Left renal cortex interstitium (tissue), 4 donors: Measurements from ENCODE around the gene ASGR2. TPM values are rescaled to one million over a fixed set of nuclear protein-coding genes. Genes with fewer than 3 reads are reported as not detected.
"Not testable (repeated sequence)": the region's sequence is repeated elsewhere in the genome, so short reads cannot be mapped to it uniquely, and the experiment has no call there.

Experiments
- DNase-seq, 4 donors: peaks; one replicate each; pipeline ENCODE4 v3.0.0-alpha.2; 2013; ENCODE audit warnings: low read depth in 4 of 4, low spot score in 2 of 4, missing footprints in 1 of 4
- polyA plus RNA-seq, 4 donors: library from polyadenylated mRNA; unstranded; fragments of 120-200 nt; gene quantifications; one replicate each; pipeline ENCODE4 v1.2.1, GENCODE V29; 2013; ENCODE audit not compliant: insufficient read length in 4 of 4

The ASGR2 gene
- polyA plus RNA-seq, 4 donors, result 1.1 to 3.2 (median 1.7) TPM

- DNase-seq, result no peak
Measured at GRCh38 chr17:7102421-7102820, 12.2 kb downstream of the ASGR2 start.

DNA sequence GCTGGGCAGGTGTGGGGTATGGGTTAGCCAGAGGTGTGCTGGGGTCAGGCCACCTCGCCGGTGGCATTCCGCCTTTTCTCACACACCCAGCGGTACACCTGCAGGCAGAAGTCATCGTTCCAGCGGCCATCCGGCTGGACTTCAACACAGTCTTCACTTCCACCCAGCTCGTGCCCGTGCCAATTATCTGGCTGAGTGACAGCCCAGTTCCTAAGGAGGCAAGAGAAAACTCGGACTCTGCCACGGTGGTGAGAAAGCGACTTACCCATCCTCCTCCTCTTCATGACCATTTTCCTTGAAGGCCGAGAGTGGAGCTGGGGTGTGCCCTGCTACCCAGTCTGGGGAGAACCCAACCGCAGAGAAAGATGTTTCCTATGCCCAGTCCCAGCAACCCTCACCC, 13.1 kb downstream of the ASGR2 start:
- DNase-seq, result no peak

DNA sequence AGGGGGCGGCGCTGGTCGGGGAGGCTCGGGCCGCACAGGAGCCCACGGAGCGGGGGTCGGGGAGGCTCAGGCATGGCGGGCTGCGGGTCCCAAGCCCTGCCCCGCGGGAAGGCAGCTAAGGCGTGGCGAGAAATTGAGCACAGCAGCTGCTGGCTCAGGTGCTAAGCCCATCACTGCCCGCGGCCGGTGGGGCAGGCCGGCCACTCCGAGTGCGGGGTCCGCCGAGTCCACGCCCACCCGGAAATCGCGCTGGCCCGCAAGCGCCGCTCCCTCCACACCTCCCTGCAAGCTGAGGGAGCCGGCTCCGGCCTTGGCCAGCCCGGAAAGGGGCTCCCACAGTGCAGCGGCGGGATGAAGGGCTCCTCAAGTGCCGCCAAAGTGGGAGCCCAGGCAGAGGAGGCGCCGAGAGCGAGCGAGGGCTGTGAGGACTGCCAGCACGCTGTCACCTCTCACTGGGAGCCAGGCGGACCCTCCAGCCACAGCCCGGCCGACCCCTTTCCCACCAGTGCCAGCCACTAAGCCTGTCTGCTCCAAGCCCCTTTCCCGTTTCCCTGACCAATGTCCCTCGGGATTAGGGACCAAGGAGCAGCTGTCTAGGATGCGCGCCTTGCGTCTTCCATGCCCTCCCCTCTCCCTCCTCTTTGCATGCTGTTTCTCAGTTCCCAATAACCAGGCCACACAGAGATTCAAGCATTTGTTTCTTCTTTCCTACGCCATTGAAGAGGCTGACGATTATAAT, 13.8 kb downstream of the ASGR2 start:
- DNase-seq, result not testable (repeated sequence)

- DNase-seq, result no peak
Measured at GRCh38 chr17:7098802-7099459, 15.7 kb downstream of the ASGR2 start.

- no peak for DNase-seq
Measured at GRCh38 chr17:7097940-7098339, 16.7 kb downstream of the ASGR2 start.

DNA sequence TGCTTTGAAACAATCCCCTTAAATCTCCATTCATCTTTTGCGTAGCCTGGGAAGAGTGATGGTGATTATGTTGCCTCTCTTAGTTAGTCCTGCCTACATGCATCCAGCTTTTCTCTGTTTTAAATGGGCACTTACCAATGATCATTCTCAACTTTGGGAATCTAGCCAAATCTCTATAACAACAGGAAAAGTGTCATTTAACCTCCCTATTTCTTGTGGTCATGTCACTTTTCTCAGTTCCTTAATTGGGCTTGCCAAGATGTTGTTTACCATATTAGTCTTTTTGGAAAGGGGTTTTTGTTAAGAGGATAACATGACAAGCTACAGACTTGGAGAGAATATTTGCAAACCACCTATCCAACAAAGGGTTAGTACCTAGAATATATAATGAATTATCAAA, 19.0 kb downstream of the ASGR2 start:
- no peak for DNase-seq

DNA sequence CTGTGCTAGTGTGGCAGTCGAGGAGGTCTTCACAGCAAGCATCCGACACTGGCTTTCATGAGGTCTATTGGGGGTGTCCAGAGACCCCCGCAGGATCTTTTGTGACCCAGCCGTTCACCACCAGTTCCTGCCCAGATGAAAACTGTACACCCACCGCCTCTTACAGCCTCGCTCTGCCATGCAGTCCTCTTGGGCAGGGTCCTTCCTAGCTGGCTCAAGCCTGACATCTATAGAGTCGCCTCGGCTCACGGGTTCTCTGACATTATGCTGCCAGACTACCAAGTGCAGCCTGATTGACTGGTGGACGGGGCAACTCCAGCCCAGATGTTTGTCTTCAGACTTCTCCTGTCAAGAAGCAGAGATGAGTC, 20.0 kb downstream of the ASGR2 start:
- DNase-seq, result no peak

GRCh38 chr17:7091311-7092005, 23.2 kb downstream of the ASGR2 start:
- not testable (repeated sequence) for DNase-seq

- not testable (repeated sequence) for DNase-seq
Measured at GRCh38 chr17:7089570-7089969, 25.1 kb downstream of the ASGR2 start.

- DNase-seq, result not testable (repeated sequence)
Measured at GRCh38 chr17:7088442-7088841, 26.2 kb downstream of the ASGR2 start.

GRCh38 chr17:7084088-7084487, 30.5 kb downstream of the ASGR2 start:
- no peak for DNase-seq

DNA sequence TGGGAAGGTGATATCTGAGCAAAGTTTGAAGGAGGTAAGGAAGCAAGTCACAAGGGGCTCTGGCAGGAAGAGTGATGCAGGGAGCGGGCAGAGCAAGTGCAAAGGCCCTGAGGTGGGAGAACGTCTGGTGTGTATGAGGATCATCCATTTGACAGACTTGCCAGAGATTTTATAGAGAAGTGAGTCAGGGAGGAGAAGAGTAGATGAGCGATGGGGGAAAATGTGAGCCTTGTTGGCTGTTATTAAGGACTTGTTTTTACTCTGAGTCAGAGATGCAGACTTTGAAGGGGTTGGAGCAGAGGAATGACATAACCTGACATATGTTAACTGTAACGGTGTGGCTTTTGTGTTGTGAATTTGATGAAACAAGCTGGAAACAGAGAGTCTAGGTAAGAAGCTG, 31.0 kb downstream of the ASGR2 start:
- DNase-seq, result no peak

- DNase-seq, result no peak
Measured at GRCh38 chr17:7081341-7082062, 33.1 kb downstream of the ASGR2 start.

DNA sequence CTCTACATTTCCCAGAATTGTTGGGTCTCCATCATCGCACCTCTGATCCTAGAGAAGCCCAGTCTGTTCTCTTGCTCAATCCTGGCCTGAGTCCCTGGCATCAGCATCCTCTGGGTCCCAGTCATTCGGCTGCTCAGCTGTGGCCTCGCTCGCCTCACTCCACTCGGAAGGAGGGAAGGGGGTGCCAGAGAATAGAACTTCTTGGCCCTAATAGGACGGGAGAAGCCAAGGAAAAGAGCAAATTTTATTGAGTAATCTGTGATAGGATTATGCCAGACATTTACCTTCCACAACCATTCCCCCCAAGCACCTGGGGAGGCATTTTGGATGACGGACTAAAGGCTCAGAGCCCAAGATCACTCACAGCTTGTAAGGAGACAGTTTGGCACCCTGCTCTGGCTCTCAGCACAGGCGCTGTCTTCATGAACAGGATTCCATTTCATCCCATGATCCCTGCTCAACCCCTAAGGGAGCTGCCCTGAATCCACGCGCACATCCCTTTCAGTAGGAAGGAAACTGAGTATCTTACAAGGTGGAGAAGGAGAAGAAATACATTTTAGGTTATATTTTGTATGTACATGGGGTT, 34.1 kb downstream of the ASGR2 start:
- no peak for DNase-seq

DNA sequence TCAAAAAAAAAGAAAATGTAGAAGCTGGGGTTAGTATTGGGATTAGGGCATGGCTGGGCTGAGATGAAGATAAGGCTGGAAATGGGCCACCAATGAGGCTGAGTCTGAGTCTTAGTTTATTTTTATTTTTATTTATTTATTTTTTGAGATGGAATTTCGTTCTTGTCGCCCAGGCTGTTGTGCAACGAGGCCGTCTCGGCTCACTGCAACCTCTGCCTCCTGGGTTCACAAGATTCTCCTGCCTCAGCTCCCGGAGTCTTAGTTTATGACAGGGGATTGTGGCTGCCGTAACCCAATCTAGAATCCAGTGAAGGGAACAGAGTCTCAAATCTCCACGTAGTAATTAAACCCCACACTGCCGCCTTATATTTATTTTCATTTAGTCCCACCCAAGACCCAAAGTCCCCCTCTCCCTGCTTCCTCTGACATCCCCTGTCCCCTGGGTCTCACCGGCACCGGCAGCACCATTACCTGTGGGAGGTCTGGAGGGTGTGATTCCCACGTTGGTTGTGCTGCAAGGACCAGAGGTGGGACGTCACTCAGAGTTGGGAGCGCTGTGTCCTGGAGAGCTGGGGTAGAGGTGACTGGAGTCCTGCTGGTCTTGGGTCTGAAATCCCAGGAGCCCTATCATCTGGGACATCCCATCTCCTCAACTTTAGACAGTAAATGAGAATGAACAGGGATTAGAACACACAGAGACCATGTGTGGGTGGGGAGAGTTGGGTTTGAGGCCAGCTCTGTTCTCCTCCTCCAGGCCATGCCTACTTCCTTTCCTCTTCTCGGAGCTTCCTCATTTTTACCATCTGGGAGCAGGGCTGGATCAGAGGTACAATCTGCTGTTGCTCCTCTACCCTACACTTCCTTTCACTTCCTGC, 34.8 kb downstream of the ASGR2 start, which contains the start of gene CLEC10A:
TSS of gene CLEC10A (minus strand) at position 671 of the 875 bp plus-strand sequence. CDS start 1,439 bp downstream, outside the sequence.
- no peak for DNase-seq

DNA sequence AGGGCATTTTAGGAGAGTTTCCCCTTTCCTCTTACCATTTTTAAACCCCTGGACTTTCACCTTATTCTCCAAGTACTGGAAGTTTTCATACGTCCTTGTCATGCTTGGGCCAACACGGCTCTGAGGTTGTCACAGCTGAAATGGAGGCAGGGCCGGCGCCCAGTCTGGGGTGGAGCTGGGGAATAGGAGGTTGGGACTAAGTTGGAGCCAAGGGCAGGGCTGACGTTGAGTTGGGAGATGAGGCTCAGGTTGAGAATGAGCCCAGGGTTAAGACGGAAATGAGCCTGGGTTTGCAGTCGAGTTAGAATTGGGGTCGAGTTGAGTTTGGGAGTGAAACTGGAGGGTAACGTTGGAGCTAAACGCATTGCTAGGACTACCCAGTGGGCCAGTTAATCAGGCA, 35.9 kb downstream of the ASGR2 start:
- no peak for DNase-seq

DNA sequence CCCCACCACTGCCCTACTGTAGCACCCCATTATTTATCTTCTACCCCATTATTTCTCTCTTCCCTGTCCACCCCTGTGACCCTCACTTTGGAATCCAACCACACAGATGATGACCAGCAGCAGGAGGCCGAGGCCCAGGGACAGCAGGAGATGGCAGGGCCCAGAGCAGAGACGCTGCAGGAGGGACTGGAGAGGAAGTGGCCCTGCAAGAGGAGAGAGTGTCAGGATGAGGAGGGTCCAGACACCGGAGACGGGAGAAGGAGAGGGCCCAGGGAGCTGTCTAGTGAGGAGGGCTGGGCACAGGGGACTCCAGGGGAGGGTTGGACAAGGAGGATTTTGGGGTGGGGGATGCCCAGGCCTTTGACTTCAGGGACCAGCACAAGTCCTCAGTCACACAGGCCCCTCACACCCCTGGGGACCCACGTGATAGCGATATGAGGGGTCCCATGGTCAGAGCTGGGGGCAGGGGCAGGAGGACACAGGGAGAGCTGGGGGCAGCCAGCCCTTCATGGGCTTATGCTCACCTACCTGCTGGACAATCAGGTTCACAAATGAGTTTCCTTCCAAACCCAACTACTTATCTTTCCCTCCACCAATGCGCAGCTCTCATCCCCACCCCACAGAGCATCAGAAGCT, 36.6 kb downstream of the ASGR2 start:
- no peak for DNase-seq

DNA sequence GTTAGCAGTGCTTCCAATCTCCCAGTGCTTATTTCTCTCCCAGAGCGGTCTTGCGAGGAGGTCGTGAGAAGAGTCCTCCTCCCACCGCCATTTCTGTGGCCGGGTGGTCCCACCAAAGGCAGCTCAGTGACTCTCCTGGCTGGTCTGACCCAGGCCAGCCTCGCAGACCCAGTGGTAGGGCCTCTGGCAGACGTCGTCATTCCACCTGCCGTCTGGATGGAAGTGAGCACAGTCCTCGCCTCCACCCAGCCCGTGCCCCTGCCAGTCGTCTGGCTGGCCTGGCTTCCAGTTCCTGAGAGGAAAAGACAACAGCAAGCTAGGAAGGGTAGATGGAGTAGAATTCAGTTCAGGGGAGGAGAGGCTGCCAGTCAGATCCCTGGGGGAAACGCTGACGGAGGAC, 39.7 kb downstream of the ASGR2 start:
- DNase-seq, result no peak

DNA sequence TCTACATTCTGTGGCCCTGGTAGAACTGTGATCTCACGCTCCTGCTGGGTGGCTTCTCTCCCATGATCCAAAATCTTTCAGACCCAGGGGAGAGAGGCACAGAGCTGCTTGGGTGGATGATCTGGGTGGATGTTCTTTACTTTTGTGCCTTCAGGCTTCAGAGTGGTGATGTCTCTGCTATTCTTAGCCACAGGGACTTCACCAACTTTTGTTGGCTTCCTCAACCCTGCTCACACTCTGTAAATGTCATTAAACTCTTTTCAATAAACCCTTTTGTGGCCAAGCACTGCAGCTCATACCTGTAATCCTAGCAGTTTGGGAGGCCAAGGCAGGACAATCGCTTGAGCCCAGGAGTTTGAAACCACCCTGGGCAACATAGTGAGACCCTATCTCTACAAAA, 42.2 kb downstream of the ASGR2 start:
- no peak for DNase-seq
